Esophagus mucosa (tissue), 1 donor: ENCODE results near the gene PLGRKT. TPM values are rescaled to one million over a fixed set of nuclear protein-coding genes. Genes with fewer than 3 reads are reported as not detected.
"Not testable (repeated sequence)": the region's sequence is repeated elsewhere in the genome, so short reads cannot be mapped to it uniquely, and the experiment has no call there.

ENCODE experiments used
- ATAC-seq: fragments of 200-7000 bp; cut with Tn5 transposase; one replicate; pipeline ENCODE4 v1.9.1; 2020
- total RNA-seq: library from RNA; stranded (reverse); gene quantifications from one replicate; pipeline ENCODE4 v1.2.4, GENCODE V29; 2023
- donor health status: DM: yes; HTN: yes; CAD: no.

PLGRKT gene
- total RNA-seq, result 28.1 TPM

GRCh38 chr9:5437254-5438216 is at the start of gene PLGRKT:
Gene PLGRKT, minus strand, starts transcription at chr9:5437925. Its CDS starts 5,948 bp downstream, at chr9:5431977.
- peak; percentile 98 for ATAC-seq

- no peak for ATAC-seq
These were observed 49.3 kb upstream of the PLGRKT start for GRCh38 chr9:5486988-5487387.

- no peak for ATAC-seq
These were observed 47.8 kb upstream of the PLGRKT start for GRCh38 chr9:5485378-5486085.

GRCh38 chr9:5483306-5483705 is 45.6 kb upstream of the PLGRKT start:
- no peak for ATAC-seq

- ATAC-seq, result no peak
These were observed 44.5 kb upstream of the PLGRKT start for GRCh38 chr9:5482194-5482593.

- ATAC-seq, result no peak
These were observed 43.8 kb upstream of the PLGRKT start for GRCh38 chr9:5481322-5482040.

GRCh38 chr9:5480919-5481318 is 43.2 kb upstream of the PLGRKT start:
- no peak for ATAC-seq

GRCh38 chr9:5479994-5480694 is 42.4 kb upstream of the PLGRKT start:
- ATAC-seq, result no peak

- ATAC-seq, result no peak
These were observed 40.5 kb upstream of the PLGRKT start for GRCh38 chr9:5478206-5478605.

GRCh38 chr9:5475611-5476010 is 37.9 kb upstream of the PLGRKT start:
- ATAC-seq, result not testable (repeated sequence)

GRCh38 chr9:5470816-5471215 is 33.1 kb upstream of the PLGRKT start:
- no peak for ATAC-seq

- ATAC-seq, result no peak
These were observed 32.4 kb upstream of the PLGRKT start for GRCh38 chr9:5470122-5470521.

GRCh38 chr9:5468850-5469249 is 31.1 kb upstream of the PLGRKT start:
- no peak for ATAC-seq

GRCh38 chr9:5466766-5467165 is 29.0 kb upstream of the PLGRKT start:
- ATAC-seq, result no peak

GRCh38 chr9:5466005-5466404 is 28.3 kb upstream of the PLGRKT start:
- ATAC-seq, result no peak

- not testable (repeated sequence) for ATAC-seq
These were observed 27.2 kb upstream of the PLGRKT start for GRCh38 chr9:5464831-5465330.

GRCh38 chr9:5460157-5460556 is 22.4 kb upstream of the PLGRKT start:
- ATAC-seq, result no peak

GRCh38 chr9:5459289-5459829 is 21.6 kb upstream of the PLGRKT start:
- ATAC-seq, result peak; percentile 84

GRCh38 chr9:5455181-5455580 is 17.5 kb upstream of the PLGRKT start:
- peak; percentile 74 for ATAC-seq

GRCh38 chr9:5453673-5454072 is 15.9 kb upstream of the PLGRKT start:
- no peak for ATAC-seq

- ATAC-seq, result no peak
These were observed 15.3 kb upstream of the PLGRKT start for GRCh38 chr9:5453004-5453403.

GRCh38 chr9:5452286-5452609 is 14.5 kb upstream of the PLGRKT start:
- no peak for ATAC-seq
